Vagina (tissue), 2 donors: Measurements from ENCODE around the gene LPA.
A peak's percentile ranks its signal among the peaks of the same experiment; 100 is the strongest.

ENCODE experiments used
- CTCF ChIP-seq, 3 experiments: fragments of 450-650 bp in 2 of 3; fragments of 200-600 bp in 1 of 3; sonication (generic) in 1 of 3; IDR thresholded peaks; one replicate each; pipeline ENCODE4 v1.5.1; 2017 to 2019; ENCODE audit warnings: antibody characterized with exemption in 3 of 3, mild to moderate bottlenecking in 2 of 3, moderate library complexity in 2 of 3
- POLR2A ChIP-seq, 2 donors: fragments of 450-650 bp; IDR thresholded peaks; one replicate each; pipeline ENCODE4 v1.6.1; 2017; ENCODE audit warnings: antibody characterized with exemption in 2 of 2, mild to moderate bottlenecking in 2 of 2, moderate library complexity in 2 of 2
- POLR2AphosphoS5 ChIP-seq, 2 donors: sonication (generic); formaldehyde crosslinking; IDR thresholded peaks; one replicate each; pipeline ENCODE4 v1.9.0; 2017; ENCODE audit warnings: antibody characterized with exemption in 2 of 2, mild to moderate bottlenecking in 2 of 2, low read depth in 1 of 2; ENCODE audit not compliant: insufficient read depth in 1 of 2

GRCh38 chr6:160520043-160520904 lies 143.8 kb downstream of the LPA start:
- TF ChIP-seq CTCF (IDR thresholded peaks at IDR 0.05) (peak; percentile 23 to 91 (median 73)), POLR2AphosphoS5 (IDR thresholded peaks at IDR 0.05; ENCODE audit: insufficient read depth in 1 of 2, low read depth in 1 of 2) (peak; percentile 15 to 60), POLR2A (IDR thresholded peaks at IDR 0.05) (no peak)
